Measurements from ENCODE around the gene RAB30.

RAB30 gene

GRCh38 chr11:83057721-83058120 lies 14.0 kb downstream of the RAB30 start:
- no peak for TF ChIP-seq CTCF (conservative IDR thresholded peaks at IDR 0.05)
- H3K27ac ChIP-seq = no peak overlapping the region

- H3K27ac ChIP-seq = no peak overlapping the region
- TF ChIP-seq CTCF (conservative IDR thresholded peaks at IDR 0.05) = no peak
Observed at GRCh38 chr11:83056611-83057010, 15.1 kb downstream of the RAB30 start.

GRCh38 chr11:83056204-83056603 lies 15.5 kb downstream of the RAB30 start:
- no peak for TF ChIP-seq CTCF (conservative IDR thresholded peaks at IDR 0.05)

GRCh38 chr11:83054904-83055380 lies 16.8 kb downstream of the RAB30 start:
- no peak for TF ChIP-seq CTCF (conservative IDR thresholded peaks at IDR 0.05)

More at GRCh38 chr11:83056204-83056603, 15.5 kb downstream of the RAB30 start:
- no peak overlapping the region for H3K27ac ChIP-seq

DNA sequence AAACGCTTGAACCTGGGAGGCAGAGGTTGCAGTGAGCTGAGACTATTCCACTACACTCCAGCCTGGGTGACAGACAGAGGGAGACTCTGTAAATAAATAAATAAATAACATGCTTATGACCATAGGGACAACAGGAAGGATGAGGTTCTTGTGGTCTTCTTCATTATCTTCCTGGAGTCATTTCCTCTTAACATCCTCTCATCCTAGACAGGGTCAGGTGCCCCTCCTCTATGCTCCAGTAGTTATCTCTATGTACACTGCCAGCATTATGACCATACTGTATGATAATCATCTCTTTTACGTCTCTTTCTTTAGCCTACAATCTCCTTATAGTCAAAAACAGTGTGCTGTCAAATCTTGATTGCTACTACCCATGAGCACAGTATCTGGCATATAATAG lies 17.7 kb downstream of the RAB30 start:
- peak overlapping the region; percentile 82 for H3K27ac ChIP-seq
- TF ChIP-seq CTCF (conservative IDR thresholded peaks at IDR 0.05) = no peak

More at GRCh38 chr11:83054904-83055380, 16.8 kb downstream of the RAB30 start:
- peak overlapping the region; percentile 82 for H3K27ac ChIP-seq

- peak overlapping the region; percentile 82 for H3K27ac ChIP-seq
- no peak for TF ChIP-seq CTCF (conservative IDR thresholded peaks at IDR 0.05)
Observed at GRCh38 chr11:83051760-83052671, 19.7 kb downstream of the RAB30 start.

DNA sequence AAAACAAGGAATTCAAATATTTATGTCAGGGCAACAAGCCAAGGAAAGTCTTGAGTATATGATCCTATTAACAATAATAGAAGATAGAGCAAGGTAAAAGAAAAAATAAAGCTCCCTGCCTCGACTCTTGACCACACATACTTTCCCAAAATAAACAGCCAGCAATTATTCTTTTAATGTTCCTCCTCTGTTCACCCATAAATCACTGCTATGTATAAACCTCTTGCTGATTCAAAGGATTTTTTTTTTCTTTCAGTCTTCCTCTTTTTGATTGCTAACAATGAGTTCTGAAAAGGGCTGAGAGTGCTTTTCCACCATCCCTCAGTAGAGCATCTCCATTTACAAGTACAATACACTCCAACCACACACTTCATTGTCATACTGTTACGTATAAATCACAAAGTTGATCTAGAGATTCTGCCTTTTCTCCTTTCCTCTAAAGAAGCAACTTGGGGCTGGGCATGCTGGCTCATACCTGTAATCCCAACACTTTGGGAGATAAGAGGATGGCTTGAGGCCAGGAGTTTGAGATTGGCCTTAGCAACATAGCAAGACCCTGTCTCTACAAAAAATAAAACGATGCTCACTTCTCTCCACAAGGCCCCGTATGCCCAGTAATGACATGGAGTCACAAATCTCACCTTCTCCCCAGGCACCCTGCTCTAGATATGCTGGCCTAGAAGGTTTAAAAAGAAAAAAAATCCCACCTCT lies 24.0 kb downstream of the RAB30 start:
- peak overlapping the region; percentile 8; the same call in 1 of the 2 replicates for H3K27ac ChIP-seq
- no peak for TF ChIP-seq CTCF (conservative IDR thresholded peaks at IDR 0.05)

Measured in VCaP (cell line).